Endothelial cell (in vitro differentiated cells): ENCODE measurements around the gene RAD51B. TPM values are rescaled to one million over a fixed set of nuclear protein-coding genes. Genes with fewer than 3 reads are reported as not detected.

ENCODE experiments used
- DNase-seq: peaks from one replicate; pipeline ENCODE4 v3.0.0; 2021; ENCODE audit warnings: low spot score
- H3K27ac Mint-ChIP-seq: one replicate; pipeline ENCODE4 v1.8.0; 2021; ENCODE audit warnings: mixed read lengths, inconsistent platforms; ENCODE audit not compliant: unreplicated experiment
- H3K27me3 Mint-ChIP-seq: one replicate; pipeline ENCODE4 v1.8.0; 2021; ENCODE audit warnings: mild to moderate bottlenecking, moderate library complexity, mixed read lengths, inconsistent platforms; ENCODE audit not compliant: unreplicated experiment
- H3K36me3 Mint-ChIP-seq: one replicate; pipeline ENCODE4 v1.8.0; 2021; ENCODE audit warnings: mild to moderate bottlenecking, low read depth, mixed read lengths, inconsistent platforms; ENCODE audit not compliant: unreplicated experiment
- H3K4me1 Mint-ChIP-seq: one replicate; pipeline ENCODE4 v1.8.0; 2021; ENCODE audit warnings: mild to moderate bottlenecking, mixed read lengths, inconsistent platforms; ENCODE audit not compliant: unreplicated experiment
- H3K4me3 Mint-ChIP-seq: one replicate; pipeline ENCODE4 v1.8.0; 2021; ENCODE audit warnings: mild to moderate bottlenecking, mixed read lengths, inconsistent platforms; ENCODE audit not compliant: unreplicated experiment
- H3K9me3 Mint-ChIP-seq: one replicate; pipeline ENCODE4 v1.8.0; 2021; ENCODE audit warnings: mixed read lengths, inconsistent platforms; ENCODE audit not compliant: unreplicated experiment
- total RNA-seq: library from RNA; stranded (reverse); fragmentation: NEBNext Ultra II Directional; extraction: Animal tissue kit (Norgen Biotek cat#: 25700); gene quantifications from one replicate; pipeline ENCODE4 v1.2.1, GENCODE V29; 2021; ENCODE audit not compliant: unreplicated experiment
- TF ChIP-seq, protein P1 (sequence below): fragments of 200-600 bp; sonication (generic); IDR thresholded peaks from one replicate; pipeline ENCODE4 v1.5.0; 2021; ENCODE audit warnings: antibody characterized with exemption; ENCODE audit not compliant: unreplicated experiment

Gene RAD51B
- total RNA-seq, 1 donor from 2014 or later = 23.5 TPM

GRCh38 chr14:68253160-68253780 is 433.7 kb downstream of the RAD51B start:
- H3K27ac Mint-ChIP-seq = no peak overlapping the region

DNA sequence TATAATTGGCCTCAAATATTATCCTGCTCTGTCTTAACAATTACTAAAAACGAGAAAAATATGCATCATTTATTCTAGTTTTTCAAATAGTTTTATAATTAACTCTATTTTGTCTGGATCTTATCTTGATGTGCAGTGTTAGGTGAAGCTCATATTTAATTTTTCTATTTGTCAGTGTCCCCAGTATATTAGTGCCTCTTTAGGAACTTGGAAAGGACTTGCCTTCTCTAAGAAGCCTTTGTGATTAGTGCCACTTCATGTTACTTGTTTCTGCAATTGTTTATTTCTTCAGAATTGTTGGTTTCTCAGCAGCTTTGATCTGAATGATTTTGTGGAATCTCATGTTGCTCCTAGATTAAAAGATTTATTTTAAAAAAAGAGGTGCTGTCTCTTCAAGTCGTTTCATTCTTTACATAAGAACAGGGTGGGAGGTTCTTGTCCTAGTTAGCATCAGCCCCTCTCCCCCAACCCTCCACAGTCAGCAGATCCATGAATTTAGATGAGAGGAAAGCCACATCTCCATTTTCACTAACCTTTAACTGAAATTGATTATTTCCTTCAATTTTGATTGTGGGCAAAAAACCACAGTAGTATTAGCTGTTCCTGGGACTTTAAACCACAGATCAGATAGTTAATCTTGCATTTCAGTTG is 434.4 kb downstream of the RAD51B start:
- no peak for DNase-seq
- no peak overlapping the region for H3K4me3 Mint-ChIP-seq

More at GRCh38 chr14:68253160-68253780, 433.7 kb downstream of the RAD51B start:
- Mint-ChIP-seq H3K4me1 (peaks cover 60% of the 10 kb centered on the region), H3K27me3 (peaks cover 3% of the 10 kb centered on the region), H3K36me3 (no peaks in the 10 kb centered on the region), H3K9me3 (no peaks in the 10 kb centered on the region), H3K4me3 (no peak overlapping the region)
- TF ChIP-seq, protein P1, sequence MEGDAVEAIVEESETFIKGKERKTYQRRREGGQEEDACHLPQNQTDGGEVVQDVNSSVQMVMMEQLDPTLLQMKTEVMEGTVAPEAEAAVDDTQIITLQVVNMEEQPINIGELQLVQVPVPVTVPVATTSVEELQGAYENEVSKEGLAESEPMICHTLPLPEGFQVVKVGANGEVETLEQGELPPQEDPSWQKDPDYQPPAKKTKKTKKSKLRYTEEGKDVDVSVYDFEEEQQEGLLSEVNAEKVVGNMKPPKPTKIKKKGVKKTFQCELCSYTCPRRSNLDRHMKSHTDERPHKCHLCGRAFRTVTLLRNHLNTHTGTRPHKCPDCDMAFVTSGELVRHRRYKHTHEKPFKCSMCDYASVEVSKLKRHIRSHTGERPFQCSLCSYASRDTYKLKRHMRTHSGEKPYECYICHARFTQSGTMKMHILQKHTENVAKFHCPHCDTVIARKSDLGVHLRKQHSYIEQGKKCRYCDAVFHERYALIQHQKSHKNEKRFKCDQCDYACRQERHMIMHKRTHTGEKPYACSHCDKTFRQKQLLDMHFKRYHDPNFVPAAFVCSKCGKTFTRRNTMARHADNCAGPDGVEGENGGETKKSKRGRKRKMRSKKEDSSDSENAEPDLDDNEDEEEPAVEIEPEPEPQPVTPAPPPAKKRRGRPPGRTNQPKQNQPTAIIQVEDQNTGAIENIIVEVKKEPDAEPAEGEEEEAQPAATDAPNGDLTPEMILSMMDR = no peak
- DNase-seq = no peak

DNA sequence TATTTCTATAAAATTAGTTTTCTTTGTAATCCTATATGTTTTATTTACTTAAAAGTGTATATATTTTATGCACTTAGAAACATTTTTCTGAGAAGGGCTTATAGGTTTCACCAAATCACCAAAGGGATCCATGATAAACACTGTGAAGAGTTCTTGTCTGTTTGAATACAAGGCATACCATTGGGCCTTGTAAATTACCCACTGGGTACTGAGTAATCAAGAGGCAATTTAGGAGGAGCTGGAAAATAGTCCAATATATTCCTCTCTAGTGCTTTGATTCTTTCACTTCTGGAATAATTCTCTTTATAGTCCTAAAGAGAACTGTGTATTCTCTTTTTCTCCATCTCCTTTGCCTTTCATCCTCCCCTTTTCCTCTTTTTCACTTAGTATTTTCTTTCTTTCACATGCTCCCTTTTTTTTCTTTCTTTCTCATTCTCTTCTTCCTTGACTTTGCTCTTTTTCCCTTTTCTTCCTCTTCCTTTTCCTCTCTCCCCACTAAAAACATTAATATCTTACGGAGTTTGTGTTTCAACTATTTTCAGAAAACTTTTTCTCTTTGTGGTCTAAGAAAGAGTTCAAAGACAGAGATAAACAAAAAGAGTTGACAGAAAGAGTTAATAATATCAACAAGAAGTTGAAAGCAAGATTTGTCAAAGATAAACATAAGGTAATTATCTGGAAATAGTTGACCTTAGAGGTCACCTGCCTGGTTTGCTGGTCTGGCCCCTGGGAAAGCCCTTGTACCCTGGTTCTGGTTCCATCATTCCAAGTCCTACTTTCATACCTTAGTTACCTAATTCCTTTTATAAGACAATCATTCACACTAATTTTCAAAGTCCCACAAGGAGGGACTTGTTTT is 435.3 kb downstream of the RAD51B start:
- Mint-ChIP-seq H3K4me3 (no peak overlapping the region), H3K27me3 (peaks cover 3% of the 10 kb centered on the region), H3K36me3 (no peaks in the 10 kb centered on the region), H3K9me3 (no peaks in the 10 kb centered on the region), H3K4me1 (peaks cover 55% of the 10 kb centered on the region), H3K27ac (peak overlapping the region; percentile 4)
- TF ChIP-seq, protein P1 = no peak
- DNase-seq = no peak

More for the DNA sequence above, 434.4 kb downstream of the RAD51B start:
- peak overlapping the region; percentile 38 for H3K27ac Mint-ChIP-seq
- H3K27me3 Mint-ChIP-seq = peaks cover 3% of the 10 kb centered on the region
- peaks cover 60% of the 10 kb centered on the region for H3K4me1 Mint-ChIP-seq
- H3K36me3 Mint-ChIP-seq = no peaks in the 10 kb centered on the region
- TF ChIP-seq, protein P1 = no peak
- H3K9me3 Mint-ChIP-seq = no peaks in the 10 kb centered on the region

- Mint-ChIP-seq H3K27ac (no peak overlapping the region), H3K27me3 (peaks cover 3% of the 10 kb centered on the region), H3K9me3 (no peaks in the 10 kb centered on the region), H3K36me3 (no peaks in the 10 kb centered on the region), H3K4me3 (no peak overlapping the region), H3K4me1 (peaks cover 55% of the 10 kb centered on the region)
- TF ChIP-seq, protein P1 = no peak
- DNase-seq = no peak
These were observed 436.2 kb downstream of the RAD51B start for GRCh38 chr14:68255693-68256178.
